Panc1 (cell line): ENCODE data around the gene COMMD10. TPM values are rescaled to one million over a fixed set of nuclear protein-coding genes. Genes with fewer than 3 reads are reported as not detected.

Experiments used
- ATAC-seq: fragments of 200-7000 bp; cut with Tn5 transposase; 2 replicates; pipeline ENCODE4 v1.9.1; 2020; ENCODE audit warnings: mild to moderate bottlenecking, moderate library complexity
- BruUV-seq: library from RNA; stranded (reverse); fragments of 400-500 nt; replicated peaks from 2 replicates; lab custom pipeline; 2021; lab: Mats Ljungman, UMichigan
- CTCF ChIA-PET: fragments of 300-600 bp; sonication (Branson Sonifier 250); formaldehyde crosslinking; loops from one replicate; lab custom pipeline; 2022; ENCODE audit warnings: antibody characterized with exemption; lab: Charles Lee
- POLR2A ChIA-PET: fragments of 300-600 bp; sonication (Branson Sonifier 250); formaldehyde crosslinking; loops from one replicate; lab custom pipeline; 2022; ENCODE audit warnings: antibody characterized with exemption; lab: Charles Lee
- DNase-seq: peaks from one replicate; pipeline ENCODE4 v3.0.0-alpha.2; 2010; ENCODE audit warnings: low read depth, low spot score
- H3K27ac ChIP-seq: 2 replicates; pipeline ENCODE4 v1.5.1; 2011; ENCODE audit warnings: mild to moderate bottlenecking, low read length, inconsistent platforms
- H3K27me3 ChIP-seq: fragments of 200-500 bp; sonication (Bioruptor generic); 2 replicates; pipeline ENCODE4 v1.6.0; 2014; ENCODE audit warnings: low read length, inconsistent platforms; ENCODE audit not compliant: control insufficient read depth, insufficient read depth
- H3K36me3 ChIP-seq: fragments of 200-500 bp; sonication (Bioruptor generic); 2 replicates; pipeline ENCODE4 v1.5.1; 2014; ENCODE audit warnings: inconsistent platforms, mild to moderate bottlenecking, low read length, moderate library complexity; ENCODE audit not compliant: control insufficient read depth, insufficient read depth
- H3K4me1 ChIP-seq: 2 replicates; pipeline ENCODE4 v1.5.1; 2011; ENCODE audit warnings: inconsistent platforms, mild to moderate bottlenecking, low read length, moderate library complexity; ENCODE audit not compliant: control insufficient read depth, insufficient read depth
- H3K4me3 ChIP-seq, 2 experiments: 2 replicates each; pipeline ENCODE4 v1.5.1; 2011 to 2012; ENCODE audit warnings: low read depth in 2 of 2, low read length in 2 of 2, mild to moderate bottlenecking in 2 of 2, inconsistent platforms in 1 of 2, moderate library complexity in 1 of 2
- H3K9me3 ChIP-seq: fragments of 200-500 bp; sonication (Bioruptor generic); 2 replicates; pipeline ENCODE4 v1.5.1; 2014; ENCODE audit warnings: low read depth, mild to moderate bottlenecking, inconsistent platforms, low read length, moderate library complexity; ENCODE audit not compliant: control insufficient read depth, insufficient read depth
- POLR2AphosphoS5 ChIP-seq: IDR thresholded peaks from 2 replicates; pipeline ENCODE4 v1.6.1; 2012; ENCODE audit warnings: mild to moderate bottlenecking, low read depth, low read length, moderate library complexity
- REST ChIP-seq, 2 experiments: IDR thresholded peaks; 2 replicates each; pipeline ENCODE4 v1.6.1; 2011 to 2012; ENCODE audit warnings: low read depth in 2 of 2, control low read depth in 1 of 2, low read length in 1 of 2, mild to moderate bottlenecking in 1 of 2, moderate library complexity in 1 of 2; ENCODE audit not compliant: insufficient read depth in 1 of 2
- SIN3A ChIP-seq: IDR thresholded peaks from 2 replicates; pipeline ENCODE4 v1.6.1; 2012; ENCODE audit warnings: low read depth, mild to moderate bottlenecking, low read length, moderate library complexity, borderline replicate concordance; ENCODE audit not compliant: insufficient read depth
- TCF7L2 ChIP-seq: IDR thresholded peaks from 2 replicates; pipeline ENCODE4 v1.6.1; 2011; ENCODE audit warnings: mild to moderate bottlenecking, low read depth, low read length, inconsistent platforms
- in situ Hi-C: cut with HindIII; loops from 2 replicates; pipeline ENCODE4 v1.10.0; 2016; ENCODE audit warnings: low sequenced_read_pairs, low pct_unique_long_range_greater_than_20kb
- intact Hi-C: fragments of 100-400 bp; cut with micrococcal nuclease; formaldehyde crosslinking; loops from one replicate; pipeline ENCODE4 v1.10.0; 2022; ENCODE audit not compliant: unreplicated experiment
- total RNA-seq: library from RNA; stranded (reverse); gene quantifications from one replicate; pipeline ENCODE4 v1.2.1, GENCODE V29; 2021; ENCODE audit not compliant: unreplicated experiment
- TF ChIP-seq, protein P1 (sequence below): fragments of 450-650 bp; IDR thresholded peaks from 2 replicates; pipeline ENCODE4 v1.5.1; 2017; ENCODE audit warnings: mild to moderate bottlenecking

The COMMD10 gene
- total RNA-seq, 1 experiment from 2014 or later = 37.9 TPM

DNA sequence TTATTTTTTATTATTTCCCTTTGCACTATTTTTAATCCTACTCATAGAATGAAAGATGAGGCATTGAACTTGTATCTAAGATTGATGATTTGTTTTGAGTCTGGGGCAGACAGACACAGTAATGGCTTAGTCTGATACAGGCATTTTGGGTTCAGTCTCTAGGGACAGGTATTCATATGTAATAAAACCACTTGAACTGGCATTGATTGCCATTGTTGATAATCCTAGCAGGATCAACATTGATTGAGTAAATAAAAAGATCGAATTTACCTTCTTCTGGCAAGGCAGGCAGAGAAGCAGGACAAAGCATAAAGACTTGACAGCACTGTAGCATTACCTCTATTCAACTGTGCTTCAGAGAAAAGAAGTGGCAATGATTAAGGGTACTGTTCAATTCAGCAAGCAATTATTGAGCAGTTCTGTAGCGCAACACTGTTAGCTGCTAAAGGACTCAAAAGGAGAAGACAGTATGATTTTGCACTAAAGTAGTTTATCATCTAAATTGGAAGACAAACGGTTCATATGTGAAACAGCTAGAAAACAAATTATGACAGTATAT is 144.4 kb downstream of the COMMD10 start:
- intact Hi-C loops (no loop called here), in situ Hi-C loops (no loop called here)
- Histone ChIP-seq H3K4me3 (no peak overlapping the region), H3K27ac (no peak overlapping the region), H3K27me3 (no peaks in the 10 kb centered on the region), H3K36me3 (no peaks in the 10 kb centered on the region), H3K4me1 (no peaks in the 10 kb centered on the region), H3K9me3 (no peaks in the 10 kb centered on the region)
- BruUV-seq = no TSS peak
- ATAC-seq (no peak), DNase-seq (no peak)
- TF ChIP-seq, protein P1, sequence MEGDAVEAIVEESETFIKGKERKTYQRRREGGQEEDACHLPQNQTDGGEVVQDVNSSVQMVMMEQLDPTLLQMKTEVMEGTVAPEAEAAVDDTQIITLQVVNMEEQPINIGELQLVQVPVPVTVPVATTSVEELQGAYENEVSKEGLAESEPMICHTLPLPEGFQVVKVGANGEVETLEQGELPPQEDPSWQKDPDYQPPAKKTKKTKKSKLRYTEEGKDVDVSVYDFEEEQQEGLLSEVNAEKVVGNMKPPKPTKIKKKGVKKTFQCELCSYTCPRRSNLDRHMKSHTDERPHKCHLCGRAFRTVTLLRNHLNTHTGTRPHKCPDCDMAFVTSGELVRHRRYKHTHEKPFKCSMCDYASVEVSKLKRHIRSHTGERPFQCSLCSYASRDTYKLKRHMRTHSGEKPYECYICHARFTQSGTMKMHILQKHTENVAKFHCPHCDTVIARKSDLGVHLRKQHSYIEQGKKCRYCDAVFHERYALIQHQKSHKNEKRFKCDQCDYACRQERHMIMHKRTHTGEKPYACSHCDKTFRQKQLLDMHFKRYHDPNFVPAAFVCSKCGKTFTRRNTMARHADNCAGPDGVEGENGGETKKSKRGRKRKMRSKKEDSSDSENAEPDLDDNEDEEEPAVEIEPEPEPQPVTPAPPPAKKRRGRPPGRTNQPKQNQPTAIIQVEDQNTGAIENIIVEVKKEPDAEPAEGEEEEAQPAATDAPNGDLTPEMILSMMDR = no peak
- TF ChIP-seq POLR2AphosphoS5 = no peak
- no peak for TF ChIP-seq TCF7L2
- TF ChIP-seq REST (IDR thresholded peaks at IDR 0.05; ENCODE audit: insufficient read depth in 1 of 2, low read depth in 2 of 2, low read length in 1 of 2) = no peak
- TF ChIP-seq SIN3A = no peak
- CTCF ChIA-PET = no interaction called here
- POLR2A ChIA-PET = no interaction called here

DNA sequence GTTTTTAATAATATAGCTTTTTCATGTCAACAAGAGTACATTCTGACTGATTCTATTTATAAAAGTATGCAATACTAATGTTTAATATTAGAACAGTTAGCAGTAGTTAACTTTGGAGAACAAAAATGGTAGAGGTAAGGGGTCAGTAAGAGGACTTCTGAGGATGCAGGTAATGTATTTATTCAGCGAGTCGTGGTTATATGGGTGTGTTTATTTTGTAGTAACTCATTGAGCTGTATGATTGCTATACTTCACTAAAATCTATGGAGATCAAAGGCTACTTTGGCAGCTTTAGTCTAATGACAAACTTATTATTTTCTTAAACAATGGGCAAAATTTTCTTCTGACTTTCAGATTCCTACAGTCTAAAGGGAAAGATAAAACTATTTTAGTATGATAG is 146.5 kb downstream of the COMMD10 start:
- no peak overlapping the region for H3K4me3 ChIP-seq
- POLR2A ChIA-PET = interaction anchor here (0.6 kb wide), 1 partner anchor 128 kb away, joined by 5 read pairs; no protein-coding TSS in a partner anchor
- in situ Hi-C loops = no loop called here
- no peak for DNase-seq
- intact Hi-C loops = no loop called here
- H3K9me3 ChIP-seq = no peaks in the 10 kb centered on the region
- ATAC-seq = no peak
- CTCF ChIA-PET = no interaction called here
- H3K27ac ChIP-seq = no peak overlapping the region
- no peaks in the 10 kb centered on the region for H3K4me1 ChIP-seq
- H3K27me3 ChIP-seq = no peaks in the 10 kb centered on the region
- no TSS peak for BruUV-seq
- no peak for TF ChIP-seq REST (IDR thresholded peaks at IDR 0.05; ENCODE audit: insufficient read depth in 1 of 2, low read depth in 2 of 2, low read length in 1 of 2)
- H3K36me3 ChIP-seq = no peaks in the 10 kb centered on the region
